RPMI7951 (cell line): Measurements from ENCODE around the gene DPF1. TPM values are rescaled to one million over a fixed set of nuclear protein-coding genes. Genes with fewer than 3 reads are reported as not detected.
"Not testable (repeated sequence)": the region's sequence is repeated elsewhere in the genome, so short reads cannot be mapped to it uniquely, and the experiment has no call there.

ENCODE experiments used
- DNase-seq: peaks from one replicate; pipeline ENCODE4 v3.0.0-alpha.2; 2012; ENCODE audit warnings: low read depth
- total RNA-seq: library from RNA; depleted of rRNA; stranded (reverse); fragments of >200 nt; shearing (Covaris generic); gene quantifications from 2 replicates; pipeline ENCODE4 v1.2.3, GENCODE V29; 2014

DPF1 gene
- total RNA-seq, 1 experiment from 2014 or later, result 1.7 TPM

- no peak for DNase-seq
Measured at GRCh38 chr19:38250821-38251563, 27.0 kb upstream of the DPF1 start.

- DNase-seq, result no peak
Measured at GRCh38 chr19:38250428-38250820, 26.4 kb upstream of the DPF1 start.

- DNase-seq, result no peak
Measured at GRCh38 chr19:38248421-38248820, 24.4 kb upstream of the DPF1 start.

GRCh38 chr19:38247734-38248268 is 23.8 kb upstream of the DPF1 start:
- no peak for DNase-seq

- DNase-seq, result no peak
Measured at GRCh38 chr19:38247126-38247525, 23.1 kb upstream of the DPF1 start.

GRCh38 chr19:38245826-38246498 is 21.9 kb upstream of the DPF1 start:
- no peak for DNase-seq

- DNase-seq, result no peak
Measured at GRCh38 chr19:38243279-38243673, 19.3 kb upstream of the DPF1 start.

GRCh38 chr19:38239816-38240215 is 15.8 kb upstream of the DPF1 start:
- no peak for DNase-seq

GRCh38 chr19:38234615-38235014 is 10.6 kb upstream of the DPF1 start:
- DNase-seq, result no peak

- peak; percentile 56 for DNase-seq
Measured at GRCh38 chr19:38233740-38234251, 9.8 kb upstream of the DPF1 start.

- no peak for DNase-seq
Measured at GRCh38 chr19:38231918-38232317, 7.9 kb upstream of the DPF1 start.

GRCh38 chr19:38230506-38231133 is 6.6 kb upstream of the DPF1 start:
- DNase-seq, result not testable (repeated sequence)

GRCh38 chr19:38229585-38230073 is 5.6 kb upstream of the DPF1 start:
- DNase-seq, result peak; percentile 82

- DNase-seq, result no peak
Measured at GRCh38 chr19:38228491-38229439, 4.7 kb upstream of the DPF1 start.

GRCh38 chr19:38228005-38228377 is 4.0 kb upstream of the DPF1 start:
- DNase-seq, result no peak

- DNase-seq, result no peak
Measured at GRCh38 chr19:38227287-38228004, 3.4 kb upstream of the DPF1 start.

- not testable (repeated sequence) for DNase-seq
Measured at GRCh38 chr19:38224863-38225218, 819 bp upstream of the DPF1 start.

- DNase-seq, result no peak
Measured at GRCh38 chr19:38223617-38224013, 407 bp downstream of the DPF1 start.

GRCh38 chr19:38223119-38223523 is 901 bp downstream of the DPF1 start:
- no peak for DNase-seq
